HG03095 (cell line): Measurements from ENCODE around the gene INPP4A.
"Not testable (repeated sequence)": the region's sequence is repeated elsewhere in the genome, so short reads cannot be mapped to it uniquely, and the experiment has no call there.

Experiments
- ATAC-seq: cut with Tn5 transposase; IDR thresholded peaks from one replicate; pipeline ENCODE4 v1.9.1; 2021; ENCODE audit warnings: moderate library complexity; ENCODE audit not compliant: unreplicated experiment

Gene INPP4A

GRCh38 chr2:98435670-98436069 is 9.0 kb upstream of the INPP4A start:
- ATAC-seq: not testable (repeated sequence)

GRCh38 chr2:98436734-98437133 is 7.9 kb upstream of the INPP4A start:
- ATAC-seq: no peak

- peak; percentile 93 for ATAC-seq
Measured at GRCh38 chr2:98438190-98439133, 6.2 kb upstream of the INPP4A start.

DNA sequence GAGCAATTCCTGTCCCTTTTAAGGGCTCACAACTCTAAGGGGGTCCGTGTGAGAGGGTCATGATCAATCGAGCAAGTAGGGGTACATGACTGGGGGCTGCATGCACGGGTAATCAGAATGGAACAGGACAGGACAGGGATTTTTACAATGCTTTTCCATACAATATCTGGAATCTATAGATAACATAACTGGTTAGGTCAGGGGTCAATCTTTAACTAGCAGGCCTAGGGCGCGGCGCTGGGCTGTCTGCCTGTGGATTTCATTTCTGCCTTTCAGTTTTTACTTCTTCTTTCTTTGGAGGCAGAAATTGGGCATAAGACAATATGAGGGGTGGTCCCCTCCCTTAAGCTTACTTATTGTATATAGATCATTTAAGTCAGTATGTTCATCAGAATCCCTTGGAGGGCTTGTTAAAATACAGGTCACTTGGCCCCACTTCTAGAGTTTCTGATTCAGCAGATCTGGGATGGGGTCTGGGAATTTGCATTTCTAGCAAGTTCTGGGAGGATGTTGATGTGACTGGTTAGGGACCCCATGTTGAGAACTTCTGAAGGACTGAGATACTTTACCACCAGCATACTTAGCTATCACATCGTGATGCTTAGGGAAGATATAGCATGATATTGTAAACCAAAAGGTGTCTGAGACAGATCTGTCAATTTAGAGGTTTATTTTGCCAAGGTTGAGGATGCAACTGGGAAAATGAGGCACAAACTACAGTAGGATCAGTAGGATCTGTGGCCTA is 2.8 kb upstream of the INPP4A start:
- no peak for ATAC-seq

- no peak for ATAC-seq
Measured at GRCh38 chr2:98442488-98442887, 2.2 kb upstream of the INPP4A start.

DNA sequence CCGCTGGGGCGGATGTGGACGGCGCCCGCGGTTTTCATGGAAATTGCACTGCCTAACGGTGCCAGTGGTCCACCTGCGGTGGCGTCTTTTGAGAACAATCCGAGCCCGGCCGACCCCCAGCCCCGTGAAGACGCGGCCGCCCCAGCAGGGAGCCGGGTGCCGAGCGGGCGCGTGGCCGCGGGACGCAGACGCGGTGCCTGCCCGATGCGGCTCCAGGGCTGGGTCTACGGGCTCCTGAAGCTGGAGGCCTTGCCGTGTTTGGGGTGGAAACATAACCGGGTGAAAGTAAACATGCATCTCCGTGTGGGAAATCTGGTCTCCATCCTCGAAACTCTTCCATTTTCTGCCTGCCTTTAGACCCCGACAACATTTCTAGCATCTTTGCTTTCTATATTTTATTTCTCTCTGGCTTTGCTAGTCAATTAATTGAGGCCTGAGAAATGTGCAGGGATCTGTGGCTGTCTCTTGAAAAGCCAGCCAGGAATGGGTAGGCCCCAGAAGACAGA is 572 bp downstream of the INPP4A start:
- no peak for ATAC-seq

DNA sequence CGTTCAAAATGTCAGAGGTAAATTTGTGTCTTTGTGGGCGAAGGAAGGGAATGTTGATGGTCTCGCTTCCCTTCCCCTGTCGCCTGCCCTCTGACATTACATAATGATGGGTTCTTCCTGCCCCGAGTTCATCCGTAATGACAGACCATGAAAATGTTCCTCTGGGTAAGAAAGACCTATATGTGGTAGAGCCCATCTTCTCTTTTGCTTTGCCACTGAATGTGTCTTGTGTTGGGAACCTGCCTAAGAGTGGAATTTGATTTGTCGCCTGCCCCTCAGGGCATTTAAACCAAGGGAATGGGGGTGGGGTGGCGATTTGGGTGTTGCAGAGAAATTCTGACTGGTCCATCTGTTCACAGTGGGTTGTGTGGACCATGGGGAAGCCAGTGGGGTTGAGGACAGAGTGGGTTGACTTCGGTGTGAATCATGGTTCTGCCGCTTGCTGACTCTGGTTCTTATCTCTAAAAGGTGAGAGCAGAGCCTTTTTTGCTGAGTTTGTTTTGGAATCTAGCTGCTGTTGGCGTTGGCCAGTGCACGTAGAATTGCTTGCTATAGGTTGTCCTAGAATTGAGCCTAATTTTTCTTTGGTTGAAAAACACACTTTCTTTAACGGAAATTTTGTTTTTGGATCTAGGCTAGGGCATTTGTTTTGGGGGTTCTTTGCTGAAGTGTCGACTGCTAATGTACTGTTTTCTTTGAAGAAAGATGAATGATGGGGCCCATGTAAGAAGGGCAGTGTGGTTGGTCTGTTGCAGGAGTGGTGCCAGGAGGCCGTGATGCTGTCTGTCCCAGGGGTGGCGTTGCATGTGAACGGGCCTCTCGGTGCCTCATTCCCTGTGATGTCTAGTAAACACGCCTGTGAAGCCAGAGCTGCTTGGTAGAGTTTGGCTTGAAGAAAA is 1.3 kb downstream of the INPP4A start:
- no peak for ATAC-seq

GRCh38 chr2:98446850-98447249 is 2.2 kb downstream of the INPP4A start:
- ATAC-seq: no peak

DNA sequence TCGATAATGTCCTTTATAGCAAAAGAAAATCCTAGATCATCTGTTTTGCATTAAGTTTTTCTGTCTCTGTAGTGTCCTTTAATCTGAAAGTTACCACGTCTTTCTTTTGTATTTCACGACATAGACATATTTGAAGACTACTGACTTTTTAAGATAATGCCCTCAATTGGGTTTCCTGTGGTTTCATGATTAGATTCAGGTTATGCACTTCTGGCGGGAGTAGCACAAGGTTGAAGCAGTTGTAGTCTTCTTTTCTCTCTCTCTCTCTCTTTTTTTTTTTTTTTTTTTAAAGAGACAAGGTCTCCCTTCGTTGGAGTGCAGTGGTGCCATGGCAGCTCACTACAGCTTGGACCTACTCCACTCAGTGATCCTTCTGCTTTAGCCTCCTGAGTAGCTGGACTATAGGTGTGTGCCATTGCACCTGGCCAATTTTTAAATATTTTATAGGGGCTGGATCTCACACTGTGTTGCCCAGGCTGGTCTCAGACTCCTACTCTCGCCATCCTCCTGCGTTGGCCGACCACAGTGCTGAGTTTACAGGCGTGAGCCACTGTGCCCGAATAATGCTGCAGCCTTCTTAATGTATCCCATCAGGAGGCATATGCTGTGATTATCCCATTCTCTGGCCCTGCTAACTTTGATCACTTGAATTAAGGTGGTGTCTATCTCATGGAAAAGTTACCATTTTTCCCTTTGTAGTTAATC is 3.9 kb downstream of the INPP4A start:
- no peak for ATAC-seq

GRCh38 chr2:98452396-98453027 is 7.9 kb downstream of the INPP4A start:
- ATAC-seq: no peak

GRCh38 chr2:98453083-98453482 is 8.4 kb downstream of the INPP4A start:
- ATAC-seq: no peak

DNA sequence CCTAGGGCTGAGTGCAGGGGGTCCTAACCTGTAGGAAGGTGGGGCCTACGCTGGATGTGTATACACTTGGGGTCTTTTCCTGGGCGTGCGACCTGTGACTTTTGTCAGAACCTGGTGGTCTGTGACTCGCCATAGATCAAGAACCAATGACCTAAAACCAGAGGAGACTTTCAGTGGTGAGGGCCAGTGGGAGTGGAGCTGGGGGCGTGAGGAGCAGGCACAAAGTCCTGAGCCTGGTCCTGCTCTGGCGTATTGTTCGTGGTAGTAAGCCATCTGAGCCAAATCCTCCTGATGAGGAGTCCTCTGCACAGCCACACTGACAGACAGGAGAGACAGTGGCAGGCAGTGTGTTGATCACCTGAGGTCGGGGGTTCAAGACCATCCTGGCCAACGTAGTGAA is 8.9 kb downstream of the INPP4A start:
- no peak for ATAC-seq

GRCh38 chr2:98454073-98454472 is 9.4 kb downstream of the INPP4A start:
- no peak for ATAC-seq

GRCh38 chr2:98454500-98455235 is 10.0 kb downstream of the INPP4A start:
- no peak for ATAC-seq

GRCh38 chr2:98455494-98455976 is 10.9 kb downstream of the INPP4A start:
- peak; percentile 36 for ATAC-seq

DNA sequence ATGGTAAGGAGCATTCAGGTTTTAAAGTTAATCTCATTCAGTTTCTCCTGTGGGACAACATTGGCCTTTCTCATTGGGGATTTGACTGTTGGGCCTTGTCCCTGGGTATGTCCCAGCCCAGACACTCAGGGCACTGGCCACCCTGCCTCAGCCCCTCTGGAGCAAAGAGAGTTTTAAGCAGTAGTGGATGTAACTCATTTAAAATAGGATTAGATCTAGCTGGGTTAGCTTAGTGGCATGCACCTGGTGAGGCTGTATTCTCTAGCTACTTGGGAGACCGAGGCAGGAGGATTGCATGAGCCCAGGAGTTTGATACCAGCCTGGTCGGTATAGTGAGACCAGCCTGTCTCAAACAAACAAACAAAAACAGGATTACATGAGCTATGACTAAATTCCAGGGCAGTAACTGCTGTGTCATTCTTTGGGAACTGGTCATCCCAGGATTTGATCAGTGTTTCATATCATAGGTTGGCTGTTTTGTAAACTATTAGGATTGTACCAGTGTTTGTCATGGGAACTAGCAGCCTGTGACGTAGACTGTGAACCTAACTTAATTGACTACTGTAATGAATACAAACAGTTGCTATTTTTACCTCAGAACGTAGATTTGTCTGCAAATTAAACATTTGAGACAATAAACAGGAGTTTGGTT is 12.5 kb downstream of the INPP4A start:
- no peak for ATAC-seq

DNA sequence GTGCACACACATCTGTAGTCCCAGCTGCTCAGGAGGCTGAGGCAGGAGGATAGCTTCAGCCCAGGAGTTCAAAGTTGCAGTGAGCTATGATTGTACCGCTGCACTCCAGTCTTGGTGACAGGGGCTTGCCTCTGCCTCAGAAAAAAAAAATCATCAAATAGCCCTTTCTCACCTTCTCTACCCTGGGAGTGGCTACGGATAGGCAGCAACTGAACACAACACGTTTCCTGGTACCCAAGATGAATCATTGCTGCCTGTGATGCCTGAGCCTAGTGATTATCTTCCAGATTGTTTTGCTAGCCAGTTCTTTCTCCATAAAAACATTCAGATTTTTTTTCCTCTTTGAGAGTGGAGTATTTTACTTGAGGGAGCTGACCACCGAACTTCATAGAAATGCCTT is 13.5 kb downstream of the INPP4A start:
- no peak for ATAC-seq

- ATAC-seq: no peak
Measured at GRCh38 chr2:98458667-98459380, 14.2 kb downstream of the INPP4A start.
